HL-60 (cell line): ENCODE data around the gene TMEM225B.
A peak's percentile ranks its signal among the peaks of the same experiment; 100 is the strongest.
"Not testable (repeated sequence)": the region's sequence is repeated elsewhere in the genome, so short reads cannot be mapped to it uniquely, and the experiment has no call there.

Experiments used
- DNase-seq, 2 experiments: peaks; one replicate each; pipeline ENCODE4 v3.0.0-alpha.2; 2010 to 2020; ENCODE audit warnings: low read depth in 1 of 2, low spot score in 1 of 2
- H3K27ac ChIP-seq: fragments of 250-450 bp; sonication (Bioruptor Pico); replicated peaks from 2 replicates; pipeline ENCODE4 v1.5.1; 2020; ENCODE audit warnings: mild to moderate bottlenecking, moderate library complexity
- H3K27me3 ChIP-seq: fragments of 250-450 bp; sonication (Bioruptor Pico); 2 replicates; pipeline ENCODE4 v1.5.1; 2021; ENCODE audit warnings: mild to moderate bottlenecking, moderate library complexity; ENCODE audit not compliant: insufficient read depth, poor library complexity, severe bottlenecking
- H3K4me3 ChIP-seq: replicated peaks from 2 replicates; pipeline ENCODE4 v1.5.1; 2011; ENCODE audit warnings: mild to moderate bottlenecking, control low read depth, low read length; ENCODE audit not compliant: insufficient read depth
- CTCF ChIP-seq: IDR thresholded peaks from one replicate; pipeline ENCODE4 v1.5.1; 2011; ENCODE audit warnings: low read length, control low read depth, inconsistent platforms; ENCODE audit not compliant: insufficient read depth
- GABPA ChIP-seq: IDR thresholded peaks from 2 replicates; pipeline ENCODE4 v1.6.1; 2012; ENCODE audit warnings: low read depth
- POLR2AphosphoS5 ChIP-seq: IDR thresholded peaks from 2 replicates; pipeline ENCODE4 v1.6.1; 2012; ENCODE audit warnings: low read depth
- SPI1 ChIP-seq: IDR thresholded peaks from 2 replicates; pipeline ENCODE4 v1.6.1; 2012; ENCODE audit warnings: low read depth, mild to moderate bottlenecking, borderline replicate concordance
- TF ChIP-seq, protein P1 (sequence below): IDR thresholded peaks from 2 replicates; pipeline ENCODE4 v1.6.1; 2012; ENCODE audit warnings: low read depth; ENCODE audit not compliant: insufficient replicate concordance

TMEM225B gene

DNA sequence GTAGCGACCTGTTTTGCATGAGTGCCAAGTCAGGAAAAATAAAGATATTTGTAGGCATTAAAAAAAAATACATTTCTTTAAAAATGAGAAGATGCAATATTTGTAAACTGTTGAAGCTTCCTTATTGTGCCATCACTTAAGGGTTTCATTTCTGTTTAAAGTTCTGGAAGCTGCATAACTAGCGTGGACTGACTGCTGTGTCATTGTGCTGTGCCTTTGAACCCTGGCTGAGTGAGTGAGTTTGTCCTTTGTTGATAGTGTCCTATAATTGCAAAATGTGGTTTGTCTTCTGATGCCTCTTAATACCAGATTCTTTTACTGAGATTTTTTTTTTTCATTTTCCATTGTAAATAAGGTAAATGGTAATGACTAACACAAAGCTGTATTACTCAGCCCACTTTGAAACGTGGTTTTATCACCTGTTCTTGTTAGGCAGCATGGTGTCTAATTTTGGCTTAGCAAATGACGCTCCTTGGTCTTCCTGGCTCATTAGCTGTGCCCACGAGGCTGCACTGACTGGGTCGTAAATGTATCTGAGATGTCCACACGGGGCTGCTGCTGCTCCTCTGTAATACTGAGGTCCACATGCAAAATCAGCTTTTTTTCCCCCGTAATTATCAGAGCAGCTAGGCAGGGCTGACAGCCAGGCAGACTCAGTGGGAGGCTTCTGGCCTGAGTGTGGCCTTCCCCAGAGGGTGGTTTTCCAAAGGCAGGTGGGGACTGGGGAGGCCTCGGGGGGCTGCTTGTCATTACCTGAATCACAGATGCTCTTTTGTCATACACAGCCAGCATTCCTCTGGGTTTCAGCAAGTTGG, 33.4 kb downstream of the TMEM225B start:
- Histone ChIP-seq H3K4me3 (no peak overlapping the region), H3K27me3 (no peaks in the 10 kb centered on the region), H3K27ac (no peak overlapping the region)
- no peak for TF ChIP-seq GABPA
- no peak for TF ChIP-seq CTCF
- TF ChIP-seq POLR2AphosphoS5: no peak
- TF ChIP-seq, protein P1, sequence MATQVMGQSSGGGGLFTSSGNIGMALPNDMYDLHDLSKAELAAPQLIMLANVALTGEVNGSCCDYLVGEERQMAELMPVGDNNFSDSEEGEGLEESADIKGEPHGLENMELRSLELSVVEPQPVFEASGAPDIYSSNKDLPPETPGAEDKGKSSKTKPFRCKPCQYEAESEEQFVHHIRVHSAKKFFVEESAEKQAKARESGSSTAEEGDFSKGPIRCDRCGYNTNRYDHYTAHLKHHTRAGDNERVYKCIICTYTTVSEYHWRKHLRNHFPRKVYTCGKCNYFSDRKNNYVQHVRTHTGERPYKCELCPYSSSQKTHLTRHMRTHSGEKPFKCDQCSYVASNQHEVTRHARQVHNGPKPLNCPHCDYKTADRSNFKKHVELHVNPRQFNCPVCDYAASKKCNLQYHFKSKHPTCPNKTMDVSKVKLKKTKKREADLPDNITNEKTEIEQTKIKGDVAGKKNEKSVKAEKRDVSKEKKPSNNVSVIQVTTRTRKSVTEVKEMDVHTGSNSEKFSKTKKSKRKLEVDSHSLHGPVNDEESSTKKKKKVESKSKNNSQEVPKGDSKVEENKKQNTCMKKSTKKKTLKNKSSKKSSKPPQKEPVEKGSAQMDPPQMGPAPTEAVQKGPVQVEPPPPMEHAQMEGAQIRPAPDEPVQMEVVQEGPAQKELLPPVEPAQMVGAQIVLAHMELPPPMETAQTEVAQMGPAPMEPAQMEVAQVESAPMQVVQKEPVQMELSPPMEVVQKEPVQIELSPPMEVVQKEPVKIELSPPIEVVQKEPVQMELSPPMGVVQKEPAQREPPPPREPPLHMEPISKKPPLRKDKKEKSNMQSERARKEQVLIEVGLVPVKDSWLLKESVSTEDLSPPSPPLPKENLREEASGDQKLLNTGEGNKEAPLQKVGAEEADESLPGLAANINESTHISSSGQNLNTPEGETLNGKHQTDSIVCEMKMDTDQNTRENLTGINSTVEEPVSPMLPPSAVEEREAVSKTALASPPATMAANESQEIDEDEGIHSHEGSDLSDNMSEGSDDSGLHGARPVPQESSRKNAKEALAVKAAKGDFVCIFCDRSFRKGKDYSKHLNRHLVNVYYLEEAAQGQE: no peak
- TF ChIP-seq SPI1: no peak
- no peak for DNase-seq

DNA sequence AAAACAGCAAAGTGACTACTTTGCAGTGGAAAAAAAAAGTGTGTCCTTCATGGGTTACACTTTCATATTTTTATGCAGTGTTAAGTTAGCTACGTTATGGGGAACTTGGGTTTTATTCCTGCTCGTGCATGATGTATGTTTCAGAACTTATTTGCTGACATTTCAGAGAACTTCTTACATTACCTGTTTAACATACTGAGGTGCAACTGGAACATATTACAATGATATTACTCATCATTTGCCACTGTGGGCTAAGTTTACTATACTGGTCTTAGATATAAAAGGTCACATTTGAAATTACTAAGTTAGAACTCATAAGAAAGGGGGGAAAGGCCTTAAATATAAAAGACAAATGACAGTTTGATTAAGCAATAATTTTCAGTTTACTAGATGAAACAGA, 39.3 kb downstream of the TMEM225B start:
- peak overlapping the region; percentile 61 for H3K27ac ChIP-seq
- H3K27me3 ChIP-seq, H3K4me3 ChIP-seq, DNase-seq: not testable (repeated sequence)

- no peak overlapping the region for H3K4me3 ChIP-seq
- no peaks in the 10 kb centered on the region for H3K27me3 ChIP-seq
- H3K27ac ChIP-seq: no peak overlapping the region
- TF ChIP-seq POLR2AphosphoS5 (no peak), SPI1 (no peak), GABPA (no peak), CTCF (no peak)
- TF ChIP-seq, protein P1: no peak
- no peak for DNase-seq
These were observed 40.7 kb downstream of the TMEM225B start for GRCh38 chr7:99638731-99639130.

DNA sequence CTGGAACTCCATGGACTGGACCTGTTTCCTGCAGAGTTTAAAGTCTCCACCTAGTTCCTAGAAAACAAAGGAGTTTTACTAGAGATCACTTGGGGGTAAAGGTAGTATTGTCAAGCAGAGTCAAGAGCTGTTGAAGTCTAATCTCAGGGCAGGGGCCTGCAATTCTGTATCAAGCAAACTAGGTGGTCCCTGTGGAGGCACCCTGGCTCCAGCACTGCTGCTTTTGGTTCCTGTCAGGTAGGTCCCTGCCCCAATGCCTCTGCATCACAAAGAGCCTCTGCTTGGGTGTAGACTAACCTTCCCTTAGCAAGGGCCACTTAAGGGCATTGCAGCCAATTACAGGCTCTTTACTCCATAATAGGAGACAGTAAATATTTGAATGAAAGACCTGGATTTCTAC, 41.2 kb downstream of the TMEM225B start:
- TF ChIP-seq, protein P1: no peak
- TF ChIP-seq POLR2AphosphoS5 (no peak), CTCF (no peak), GABPA (no peak), SPI1 (no peak)
- no peaks in the 10 kb centered on the region for H3K27me3 ChIP-seq
- H3K4me3 ChIP-seq: no peak overlapping the region
- H3K27ac ChIP-seq: no peak overlapping the region
- DNase-seq: no peak
